Measurements from ENCODE around the gene IL27RA.

GRCh38 chr19:14022469-14022868, 9.1 kb upstream of the IL27RA start:
- no peak for TF ChIP-seq CTCF (IDR thresholded peaks at IDR 0.05)
- TF ChIP-seq REST (IDR thresholded peaks at IDR 0.05) = no peak
- TF ChIP-seq ZFP36 (IDR thresholded peaks at IDR 0.05; ENCODE audit: borderline replicate concordance, partially characterized antibody) = no peak

Data from A549 (cell line).